ENCODE results near the gene CITED2. TPM values are rescaled to one million over a fixed set of nuclear protein-coding genes. Genes with fewer than 3 reads are reported as not detected.

Gene CITED2
- total and polyA plus RNA-seq, 2 of the 8 experiments (the other 6 are each of a cell fraction or from before 2014, with no cell fraction given): 89.1 to 115 TPM

GRCh38 chr6:139373928-139374356 is 506 bp downstream of the CITED2 start:
- TF ChIP-seq SIN3A (conservative IDR thresholded peaks at IDR 0.05 in 1 of 2, IDR thresholded peaks at IDR 0.05 in 1 of 2; ENCODE audit: low read depth in 1 of 2, low read length in 2 of 2) (peak in 1 of 2 experiments; percentile 27; a peak in 1 of 4 replicates), RNF2 (IDR thresholded peaks at IDR 0.05; ENCODE audit: borderline replicate concordance, low read depth, low read length, missing control alignments, poor library complexity, severe bottlenecking) (no peak)
- Histone ChIP-seq H2BK15ac (ENCODE audit: low read length) (no peak overlapping the region; the same call in 1 of the 2 replicates), H3K9ac (replicated peaks in 1 of 4; ENCODE audit: extremely low read depth in 1 of 4, low read depth in 3 of 4, low read length in 3 of 4) (peak overlapping the region; percentile 87 to 95 (median 94)), H3K79me2 (ENCODE audit: control insufficient read depth in 1 of 2, insufficient read depth in 2 of 2, low read length in 2 of 2) (peaks cover 8 to 34% of the 10 kb centered on the region in 2 experiments; a peak in 3 of 4 replicates), H3K23me2 (ENCODE audit: low read depth, low read length) (peaks cover 16% of the 10 kb centered on the region), H3K27ac (ENCODE audit: low read depth, low read length) (peak overlapping the region; percentile 91), H3K56ac (replicated peaks; ENCODE audit: insufficient read length, low read depth, low read length) (peak overlapping the region; percentile 92), H3K14ac (ENCODE audit: insufficient read length) (no peak overlapping the region), H3K4me1 (replicated peaks in 1 of 4; ENCODE audit: control insufficient read depth in 3 of 4, insufficient read depth in 4 of 4, low read length in 3 of 4) (peaks cover 9 to 24% (median 14%) of the 10 kb centered on the region in 4 experiments; a peak in 6 of 7 replicates), H2BK20ac (ENCODE audit: low read length) (no peak overlapping the region), H3K18ac (ENCODE audit: extremely low read depth, low read length) (peak overlapping the region; percentile 42), H4K5ac (ENCODE audit: insufficient read length, low read depth, low read length) (peak overlapping the region; percentile 86), H3K79me1 (ENCODE audit: low read depth, low read length) (no peaks in the 10 kb centered on the region; the same call in 1 of the 2 replicates), H3K27me3 (replicated peaks in 1 of 4; ENCODE audit: control insufficient read depth in 3 of 4, extremely low read depth in 1 of 4, insufficient read depth in 3 of 4, low read length in 3 of 4) (0 out of 7 replicates have a peak, but pooled peaks cover 0 to 3% (median 0%) of the 10 kb centered on the region in 4 experiments), H4K20me1 (replicated peaks in 1 of 2; ENCODE audit: control insufficient read depth in 1 of 2, insufficient read depth in 2 of 2, low read length in 2 of 2) (peaks cover 7% of the 10 kb centered on the region in 2 experiments), H2BK12ac (ENCODE audit: low read depth, low read length) (peak overlapping the region; percentile 92), H3K23ac (ENCODE audit: insufficient read length) (no peak overlapping the region), H2BK120ac (replicated peaks; ENCODE audit: low read depth, low read length) (peak overlapping the region; percentile 78), H3K36me3 (ENCODE audit: control insufficient read depth in 2 of 4, insufficient read depth in 4 of 4, low read length in 3 of 4) (peaks cover 3 to 35% (median 10%) of the 10 kb centered on the region in 4 experiments; a peak in 5 of 8 replicates), H2AFZ (ENCODE audit: low read length) (no peak overlapping the region), H3K4me2 (ENCODE audit: insufficient read depth in 1 of 2, low read depth in 2 of 2, low read length in 2 of 2) (peak overlapping the region; percentile 92 to 97), H3K9me3 (ENCODE audit: insufficient read depth in 2 of 2, low read depth in 1 of 2, low read length in 1 of 2) (no peaks in the 10 kb centered on the region), H3K4ac (replicated peaks; ENCODE audit: insufficient read length, low read depth, low read length) (peak overlapping the region; percentile 98), H4K8ac (ENCODE audit: extremely low read depth, insufficient read depth, low read length) (peak overlapping the region; percentile 95; the same call in 1 of the 2 replicates), H2BK5ac (ENCODE audit: low read depth, low read length) (peak overlapping the region; percentile 97), H4K91ac (replicated peaks; ENCODE audit: insufficient read length, low read length) (peak overlapping the region; percentile 77), H2AK5ac (ENCODE audit: low read depth, low read length) (peak overlapping the region; percentile 57; the same call in 1 of the 2 replicates), H3K4me3 (ENCODE audit: extremely low read depth in 1 of 4, insufficient read depth in 2 of 4, low read depth in 3 of 4, low read length in 4 of 4) (peak overlapping the region; percentile 79 to 96 (median 95))
- FAIRE-seq (no peak), DNase-seq (ENCODE audit: low read depth in 1 of 2, low spot score in 2 of 2) (no peak)
- POLR2A ChIA-PET (ENCODE audit: partially characterized antibody): interaction anchor here (0.6 to 3.6 kb wide), 50 partner anchors 9 to 679 kb away, joined by 3 to 34 read pairs (median 5); no protein-coding TSS in a partner anchor
- CTCF ChIA-PET (ENCODE audit: partially characterized antibody): interaction anchor here (1.0 to 1.7 kb wide), 6 partner anchors 9 to 514 kb away, joined by 3 to 5 read pairs (median 4); no protein-coding TSS in a partner anchor
- 0% methylated on average over 25 of the region's 25 CpGs; no CpG with 5 or more reads in 1 of the 2 experiments for WGBS, 2 experiments (ENCODE audit: extremely low coverage in 1 of 2, insufficient coverage in 1 of 2, insufficient read length in 1 of 2, insufficient replicate concordance in 2 of 2, low coverage in 1 of 2, low lambda C conversion rate in 2 of 2, missing lambda C conversion rate in 1 of 2)
